ENCODE data around the gene LRRC7.
"Not testable (repeated sequence)": the region's sequence is repeated elsewhere in the genome, so short reads cannot be mapped to it uniquely, and the experiment has no call there.

The LRRC7 gene

DNA sequence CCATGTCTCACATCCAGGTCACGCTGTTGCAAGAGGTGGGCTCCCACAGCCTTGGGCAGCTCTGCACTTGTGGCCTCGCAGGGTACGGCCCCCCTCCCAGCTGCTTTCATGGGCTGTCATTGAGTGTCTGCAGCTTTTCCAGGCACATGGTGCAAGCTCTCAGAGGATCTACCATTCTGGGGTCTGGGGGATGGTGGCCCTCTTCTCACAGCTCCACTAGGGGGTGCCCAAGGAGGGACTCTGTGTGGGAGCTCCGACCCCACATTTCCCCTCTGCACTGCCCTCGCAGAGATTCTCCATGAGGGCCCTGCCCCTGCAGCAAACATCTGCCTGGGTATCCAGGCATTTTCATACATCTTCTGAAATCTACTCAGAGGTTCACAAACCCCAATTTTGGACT lies 219.4 kb downstream of the LRRC7 start:
- no peak for DNase-seq

GRCh38 chr1:69791311-69791710 lies 223.6 kb downstream of the LRRC7 start:
- no peak for DNase-seq

DNA sequence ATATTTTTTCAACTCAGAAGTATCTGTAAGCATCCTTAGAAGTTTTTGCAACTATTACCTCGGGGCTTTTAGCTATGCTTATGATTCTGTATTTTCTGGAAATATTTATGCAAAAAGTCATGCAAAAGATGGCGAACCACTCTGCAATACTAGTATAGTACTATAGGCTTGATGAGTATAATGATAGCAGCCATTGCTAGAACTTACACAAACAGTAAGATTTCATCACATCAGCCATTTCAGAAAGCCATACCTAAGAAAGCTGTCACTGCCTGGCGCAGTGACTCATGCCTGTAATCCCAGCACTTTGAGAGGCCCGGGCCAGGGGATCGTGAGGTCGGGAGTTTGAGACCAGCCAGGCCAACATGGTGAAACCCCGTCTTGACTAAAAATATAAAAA lies 227.1 kb downstream of the LRRC7 start:
- DNase-seq, result no peak

DNA sequence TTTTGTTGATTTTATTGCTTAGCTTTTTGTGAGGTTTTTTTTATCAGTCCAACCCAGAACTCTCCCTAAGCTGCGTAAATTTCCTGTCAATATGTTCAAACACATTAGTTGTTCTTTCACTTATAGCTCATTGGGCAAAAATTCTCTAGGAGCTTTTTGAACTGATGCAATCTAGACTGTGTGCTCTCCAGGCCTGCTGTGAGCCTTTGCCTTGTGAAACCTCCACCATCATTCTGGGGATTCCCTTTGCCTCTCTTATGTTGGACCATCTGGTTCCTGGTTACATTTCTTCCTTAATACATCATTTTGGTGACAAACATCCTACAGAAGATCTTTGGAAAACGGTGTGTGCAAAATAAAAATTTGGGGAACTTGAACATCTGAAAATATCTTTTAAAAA lies 247.2 kb downstream of the LRRC7 start:
- DNase-seq, result no peak

DNA sequence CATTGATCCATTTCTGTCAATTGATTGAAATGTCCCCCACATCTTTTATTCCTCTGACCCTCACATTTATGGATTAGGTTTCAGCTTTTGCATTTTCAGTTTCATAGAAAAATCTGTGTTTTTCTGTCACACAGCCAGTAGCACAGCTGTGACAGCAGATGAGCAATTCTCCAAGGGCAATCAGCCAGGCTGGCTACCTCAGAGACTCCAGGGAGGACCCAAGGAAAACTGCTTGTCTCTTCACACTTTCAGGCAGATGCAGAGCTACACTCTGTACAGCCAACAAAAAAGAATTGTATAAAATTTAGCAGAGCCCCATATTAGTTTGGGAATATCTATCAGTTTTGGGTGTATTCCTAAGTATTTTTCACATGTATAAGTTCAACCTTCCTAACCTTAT lies 257.2 kb downstream of the LRRC7 start:
- no peak for DNase-seq

GRCh38 chr1:69827732-69828131 lies 260.0 kb downstream of the LRRC7 start:
- no peak for DNase-seq

DNA sequence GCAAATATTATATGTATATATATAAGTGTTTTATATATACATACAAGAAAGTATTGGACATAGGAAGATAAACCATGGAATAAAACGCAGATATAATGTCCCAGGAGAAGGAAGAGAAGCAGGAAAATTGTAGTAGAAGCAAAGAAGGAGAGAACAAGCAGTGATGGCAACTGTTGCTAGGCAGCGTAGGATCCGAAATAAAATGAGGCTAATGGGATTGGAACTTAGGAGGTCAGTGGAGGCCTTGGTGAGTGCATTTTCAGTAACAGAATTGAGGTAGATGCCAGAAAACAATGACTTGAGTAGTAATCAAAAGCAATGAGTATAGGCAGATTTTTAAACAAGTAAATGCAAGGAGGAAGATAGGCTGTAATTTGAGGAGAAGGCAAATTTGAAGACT lies 265.8 kb downstream of the LRRC7 start:
- no peak for DNase-seq

DNA sequence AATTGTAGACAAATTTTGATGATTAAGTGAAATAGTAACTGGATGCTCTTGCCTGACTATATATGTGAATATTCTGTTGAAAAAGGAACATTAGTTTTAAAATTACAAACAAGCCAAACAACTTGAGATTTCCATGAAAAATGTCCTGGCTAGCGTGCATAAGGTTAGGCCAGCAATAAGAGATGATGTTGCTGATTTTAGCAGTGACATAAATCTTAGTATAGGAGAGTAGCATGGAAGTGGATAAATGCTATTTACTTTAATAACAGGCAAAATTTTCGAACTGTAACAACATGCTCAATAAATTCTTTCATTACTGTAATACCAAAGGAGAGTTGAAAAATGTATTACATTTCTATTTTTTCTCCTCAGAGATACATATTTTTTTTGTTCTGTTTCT lies 266.6 kb downstream of the LRRC7 start:
- no peak for DNase-seq

- DNase-seq, result no peak
Observed at GRCh38 chr1:69835955-69836354, 268.2 kb downstream of the LRRC7 start.

DNA sequence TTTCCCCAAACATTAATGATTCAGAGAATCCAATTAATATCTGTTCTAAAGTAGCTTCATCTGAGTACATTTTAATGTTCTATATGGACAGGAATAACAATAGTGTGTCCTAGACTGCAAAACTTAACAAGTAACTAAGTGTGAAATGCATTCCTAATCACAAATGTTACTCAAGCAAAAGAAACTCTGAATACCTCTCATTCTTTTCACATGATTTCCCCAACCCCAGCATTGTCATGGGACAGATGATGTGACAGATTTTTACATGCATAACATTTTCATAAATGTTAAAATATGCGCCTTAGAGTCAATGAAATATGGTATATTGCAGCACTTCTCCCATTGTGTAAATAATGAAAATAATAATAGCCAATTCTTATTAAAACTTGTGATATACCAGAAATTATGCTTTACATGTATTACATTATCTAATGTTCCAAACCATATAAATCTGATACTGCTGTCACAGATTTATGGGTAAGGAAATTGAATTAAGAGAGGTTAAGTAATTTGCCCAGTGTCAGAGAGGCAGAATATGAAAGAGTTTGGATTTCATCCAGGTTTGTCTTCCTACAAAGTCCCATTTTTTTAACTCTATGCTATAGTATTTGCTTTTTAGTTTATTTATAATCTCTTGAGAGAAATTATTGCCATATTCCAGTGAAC lies 269.4 kb downstream of the LRRC7 start:
- DNase-seq, result no peak

GRCh38 chr1:69842326-69842725 lies 274.6 kb downstream of the LRRC7 start:
- DNase-seq, result no peak

DNA sequence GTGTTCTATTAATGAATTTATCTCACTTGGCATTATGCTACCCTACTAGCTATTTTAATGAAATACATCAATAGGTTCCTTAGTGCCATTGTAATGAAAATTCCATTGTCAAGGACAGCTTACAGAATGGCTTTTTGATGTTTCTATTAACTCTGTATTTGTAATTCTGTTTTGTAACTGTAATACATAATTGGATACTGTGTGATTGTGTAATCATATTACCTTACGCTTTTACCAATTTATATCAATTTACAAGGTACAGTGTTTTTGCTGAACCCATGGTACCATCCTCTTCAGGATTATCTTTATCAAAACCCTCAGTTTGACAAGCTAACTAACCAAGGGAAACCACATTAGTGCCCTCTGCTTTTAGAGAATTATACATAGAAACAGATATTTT lies 277.9 kb downstream of the LRRC7 start:
- no peak for DNase-seq

DNA sequence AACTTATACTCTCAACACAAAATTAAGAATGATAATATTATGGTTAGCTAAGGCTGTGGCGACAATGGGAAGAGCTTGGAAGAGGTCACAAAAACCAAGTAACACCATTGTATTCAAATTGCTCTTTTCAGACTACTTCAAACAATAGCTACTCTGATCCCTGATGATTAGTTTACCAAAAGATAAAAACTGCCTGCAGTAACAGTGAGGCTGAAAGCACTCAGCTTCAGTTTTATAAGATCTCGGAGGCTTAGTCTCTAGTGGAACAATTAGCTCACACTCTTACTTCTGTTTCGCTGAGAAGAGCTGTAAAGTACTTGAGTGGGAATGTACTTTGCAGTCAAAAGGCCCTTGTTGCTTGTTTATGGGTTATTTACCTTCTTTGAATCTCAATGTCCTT lies 278.5 kb downstream of the LRRC7 start:
- no peak for DNase-seq

DNA sequence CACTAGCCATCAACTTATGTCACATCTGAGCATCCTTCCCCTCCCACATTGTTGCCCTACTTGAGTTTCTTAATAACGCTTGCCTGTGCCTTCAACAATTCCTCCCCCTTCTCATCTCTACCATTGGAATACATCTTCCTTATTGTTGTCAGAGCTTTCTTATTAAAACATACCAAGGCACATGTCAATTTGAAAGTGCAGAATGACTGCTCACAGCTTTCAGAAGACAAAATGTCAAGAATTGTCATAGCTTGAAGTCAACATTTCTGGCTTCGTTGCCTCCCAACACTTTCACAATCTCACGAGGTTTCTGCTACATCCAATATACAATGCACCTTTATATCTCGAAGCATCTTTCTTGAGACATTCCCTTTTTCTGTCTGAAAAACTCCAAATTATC lies 279.9 kb downstream of the LRRC7 start:
- DNase-seq, result no peak

DNA sequence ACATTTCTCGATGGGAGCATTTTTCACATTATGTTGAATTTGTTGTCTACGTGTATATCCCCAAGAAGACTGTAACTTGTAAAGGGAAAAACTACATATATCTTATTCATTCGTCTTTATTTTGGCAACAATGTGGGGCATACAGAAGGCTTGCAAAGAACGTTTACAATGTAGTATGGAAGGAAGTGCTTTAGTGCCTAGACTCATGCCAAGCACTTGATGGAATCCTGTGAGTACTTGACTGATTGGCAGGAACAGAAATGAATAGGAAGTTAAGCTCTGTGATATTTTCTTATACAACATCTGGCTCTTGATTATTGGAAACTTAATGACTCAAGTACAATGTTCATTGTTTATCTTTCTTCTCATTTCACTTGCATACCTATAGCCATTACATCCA lies 284.4 kb downstream of the LRRC7 start:
- no peak for DNase-seq

DNA sequence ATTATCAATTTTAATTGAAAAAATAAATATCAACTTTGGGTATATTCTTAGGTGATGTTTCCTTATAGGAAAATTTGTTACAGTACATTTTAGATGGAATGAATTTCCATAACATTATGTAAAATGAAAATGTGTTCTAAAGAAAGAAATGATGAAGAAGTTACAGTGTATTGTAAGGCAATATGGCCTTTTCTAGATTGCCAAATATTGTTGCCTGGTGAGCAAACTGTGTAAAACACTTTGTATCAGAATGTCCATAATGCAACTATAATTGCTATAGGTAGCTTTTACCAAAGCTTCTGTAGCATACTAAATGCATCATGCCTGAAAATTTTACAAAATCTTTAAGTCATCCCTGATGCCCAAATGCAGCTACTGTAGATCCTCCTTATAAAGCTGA lies 285.0 kb downstream of the LRRC7 start:
- DNase-seq, result no peak

DNA sequence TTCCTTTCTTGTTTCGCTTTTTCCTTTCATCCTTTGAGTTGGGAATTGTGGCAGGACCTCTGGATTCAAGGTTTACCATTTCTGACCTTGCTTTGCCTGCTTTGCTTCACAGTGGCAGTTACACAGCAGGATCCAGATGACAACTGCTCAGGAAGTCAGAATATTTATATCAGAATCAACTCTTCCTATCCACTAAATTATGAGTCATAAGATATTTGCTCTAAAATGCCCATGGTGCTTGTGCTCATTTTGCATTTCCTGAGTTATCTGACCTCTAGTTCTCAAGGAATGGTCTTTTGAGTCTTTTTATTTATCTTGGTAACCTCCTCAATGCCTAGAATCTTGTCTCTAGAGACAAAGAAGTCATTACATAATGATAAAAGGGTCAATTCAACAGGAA lies 290.8 kb downstream of the LRRC7 start:
- no peak for DNase-seq

DNA sequence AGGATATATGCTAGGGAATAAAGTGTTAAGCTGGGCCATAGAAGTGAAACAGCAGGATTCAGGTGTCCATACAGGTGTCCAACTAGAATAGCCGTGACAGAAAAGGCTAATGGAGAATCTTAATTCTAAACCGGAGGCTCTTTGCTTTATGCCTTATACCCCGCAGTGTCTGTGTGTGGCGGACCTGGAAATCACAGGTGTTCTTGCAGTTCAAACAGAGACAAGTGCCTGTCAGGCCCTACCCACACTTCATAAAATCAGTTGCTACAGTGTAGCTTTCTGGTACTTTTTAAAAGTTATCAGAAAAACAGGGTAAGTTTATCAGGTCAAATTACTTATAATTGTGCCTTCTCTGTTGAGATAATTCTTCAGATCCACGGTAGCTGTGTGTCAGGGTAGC lies 293.9 kb downstream of the LRRC7 start:
- DNase-seq, result no peak

- DNase-seq, result no peak
Observed at GRCh38 chr1:69862906-69863305, 295.2 kb downstream of the LRRC7 start.

GRCh38 chr1:69863704-69864103 lies 296.0 kb downstream of the LRRC7 start:
- DNase-seq, result no peak

DNA sequence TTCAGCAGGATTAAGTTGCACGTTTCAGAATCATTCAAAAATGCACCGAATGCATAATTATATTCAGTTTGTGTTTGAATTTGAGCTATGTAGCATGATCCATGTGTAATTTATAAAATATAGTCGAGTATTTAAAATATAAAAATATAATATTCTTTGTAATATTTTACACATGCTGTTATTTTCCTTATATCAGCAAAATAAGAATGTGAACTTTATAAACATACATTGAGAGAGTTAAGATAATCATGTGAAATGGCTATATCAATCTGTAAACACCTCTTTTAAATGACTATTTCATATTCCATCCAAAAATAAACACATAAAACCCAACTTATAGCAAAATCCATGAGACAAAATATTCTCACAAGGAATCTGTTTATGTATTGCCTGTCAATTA lies 303.7 kb downstream of the LRRC7 start:
- DNase-seq, result no peak

- no peak for DNase-seq
Observed at GRCh38 chr1:69878338-69878737, 310.6 kb downstream of the LRRC7 start.

DNA sequence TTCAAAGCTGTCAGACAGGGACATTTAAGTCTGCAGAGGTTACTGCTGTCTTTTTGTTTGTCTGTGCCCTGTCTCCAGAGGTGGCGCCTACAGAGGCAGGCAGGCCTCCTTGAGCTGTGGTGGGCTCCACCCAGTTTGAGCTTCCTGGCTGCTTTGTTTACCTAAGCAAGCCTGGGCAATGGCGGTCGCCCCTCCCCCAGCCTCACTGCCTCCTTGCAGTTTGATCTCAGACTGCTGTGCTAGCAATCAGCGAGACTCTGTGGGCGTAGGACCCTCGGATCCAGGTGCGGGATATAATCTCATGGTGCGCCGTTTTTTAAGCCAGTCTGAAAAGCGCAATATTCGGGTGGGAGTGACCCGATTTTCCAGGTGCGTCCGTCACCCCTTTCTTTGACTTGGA lies 320.3 kb downstream of the LRRC7 start:
- not testable (repeated sequence) for DNase-seq

- DNase-seq, result no peak
Observed at GRCh38 chr1:69888657-69889056, 320.9 kb downstream of the LRRC7 start.

GRCh38 chr1:69898403-69898947 lies 330.8 kb downstream of the LRRC7 start:
- DNase-seq, result no peak
